Trophoblast cell (in vitro differentiated cells and primary cell): ENCODE data around the gene MRPS33. TPM values are rescaled to one million over a fixed set of nuclear protein-coding genes. Genes with fewer than 3 reads are reported as not detected.

ENCODE experiments used
- DNase-seq, 2 donors: peaks; one replicate each; pipeline ENCODE4 v3.0.0-alpha.2; 2016
- H2AFZ ChIP-seq: 2 replicates; pipeline ENCODE4 v1.6.1; 2013; ENCODE audit warnings: low read length, moderate library complexity, mild to moderate bottlenecking; ENCODE audit not compliant: insufficient read depth, poor library complexity
- H2AK5ac ChIP-seq: 2 replicates; pipeline ENCODE4 v1.6.1; 2013; ENCODE audit warnings: mild to moderate bottlenecking, low read length
- H2BK120ac ChIP-seq: 2 replicates; pipeline ENCODE4 v1.6.1; 2013; ENCODE audit warnings: low read length, mild to moderate bottlenecking, moderate library complexity; ENCODE audit not compliant: insufficient read depth, poor library complexity
- H2BK12ac ChIP-seq: 2 replicates; pipeline ENCODE4 v1.6.1; 2013; ENCODE audit warnings: mild to moderate bottlenecking, low read length, moderate library complexity
- H2BK5ac ChIP-seq: 2 replicates; pipeline ENCODE4 v1.6.1; 2013; ENCODE audit warnings: low read length, low read depth, moderate library complexity, mild to moderate bottlenecking; ENCODE audit not compliant: poor library complexity
- H3K14ac ChIP-seq: 2 replicates; pipeline ENCODE4 v1.6.1; 2013; ENCODE audit warnings: mild to moderate bottlenecking, low read length
- H3K18ac ChIP-seq: 2 replicates; pipeline ENCODE4 v1.6.1; 2013; ENCODE audit warnings: mild to moderate bottlenecking, low read length
- H3K23ac ChIP-seq: 2 replicates; pipeline ENCODE4 v1.6.1; 2013; ENCODE audit warnings: low read length
- H3K27ac ChIP-seq: 2 replicates; pipeline ENCODE4 v1.5.1; 2013; ENCODE audit warnings: low read depth, mild to moderate bottlenecking, inconsistent platforms, low read length, moderate library complexity
- H3K27me3 ChIP-seq: 2 replicates; pipeline ENCODE4 v1.6.1; 2013; ENCODE audit warnings: inconsistent platforms, mild to moderate bottlenecking, low read length, moderate library complexity; ENCODE audit not compliant: insufficient read depth
- H3K36me3 ChIP-seq, 2 experiments: 1 replicate in 1 of 2; 2 replicates in 1 of 2; pipeline ENCODE4 v1.6.1; 2013; ENCODE audit warnings: low read length in 2 of 2, mild to moderate bottlenecking in 2 of 2, moderate library complexity in 1 of 2; ENCODE audit not compliant: insufficient read depth in 2 of 2, control insufficient read depth in 1 of 2
- H3K4ac ChIP-seq: 2 replicates; pipeline ENCODE4 v1.6.1; 2013; ENCODE audit warnings: low read depth, mild to moderate bottlenecking, low read length, moderate library complexity
- H3K4me1 ChIP-seq, 2 experiments: 1 replicate in 1 of 2; 2 replicates in 1 of 2; pipeline ENCODE4 v1.6.1; 2013; ENCODE audit warnings: low read length in 2 of 2, mild to moderate bottlenecking in 2 of 2, moderate library complexity in 1 of 2; ENCODE audit not compliant: insufficient read depth in 2 of 2, control insufficient read depth in 1 of 2
- H3K4me2 ChIP-seq: 2 replicates; pipeline ENCODE4 v1.6.1; 2013; ENCODE audit warnings: inconsistent platforms, mild to moderate bottlenecking, low read length, moderate library complexity
- H3K4me3 ChIP-seq: 2 replicates; pipeline ENCODE4 v1.5.1; 2013; ENCODE audit warnings: mild to moderate bottlenecking, low read depth, low read length, inconsistent platforms
- H3K79me1 ChIP-seq: one replicate; pipeline ENCODE4 v1.6.1; 2013; ENCODE audit warnings: low read length
- H3K79me2 ChIP-seq: 2 replicates; pipeline ENCODE4 v1.6.1; 2013; ENCODE audit warnings: low read length, mild to moderate bottlenecking; ENCODE audit not compliant: control insufficient read depth, insufficient read depth, poor library complexity
- H3K9ac ChIP-seq: 2 replicates; pipeline ENCODE4 v1.6.1; 2013; ENCODE audit warnings: mild to moderate bottlenecking, low read length
- H3K9me3 ChIP-seq: 2 replicates; pipeline ENCODE4 v1.6.1; 2013; ENCODE audit warnings: low read depth, mild to moderate bottlenecking, control low read depth, inconsistent platforms, low read length; ENCODE audit not compliant: insufficient read depth
- H4K12ac ChIP-seq: 2 replicates; pipeline ENCODE4 v1.6.1; 2013; ENCODE audit warnings: low read depth, mild to moderate bottlenecking, low read length, moderate library complexity
- H4K8ac ChIP-seq: 2 replicates; pipeline ENCODE4 v1.6.1; 2013; ENCODE audit warnings: low read depth, mild to moderate bottlenecking, low read length, moderate library complexity
- H4K91ac ChIP-seq: one replicate; pipeline ENCODE4 v1.6.1; 2013; ENCODE audit warnings: low read depth, mild to moderate bottlenecking, low read length, moderate library complexity
- WGBS: extraction: QIAGEN DNeasy Blood & Tissue Kit; methylation state at CpG from one replicate; pipeline ENCODE4 v1.1.7; 2013; ENCODE audit warnings: missing lambda C conversion rate; ENCODE audit not compliant: insufficient read length, insufficient coverage; ENCODE audit errors: extremely low coverage; 5-methylcytosine and 5-hydroxymethylcytosine counted together
- polyA plus RNA-seq: library from polyadenylated mRNA; stranded (reverse); fragments of 200-250 nt; gene quantifications from 2 replicates; pipeline ENCODE4 v1.2.3, GENCODE V29; 2013

The MRPS33 gene
- polyA plus RNA-seq = 65.8 and 66.5 TPM in 2 replicates

DNA sequence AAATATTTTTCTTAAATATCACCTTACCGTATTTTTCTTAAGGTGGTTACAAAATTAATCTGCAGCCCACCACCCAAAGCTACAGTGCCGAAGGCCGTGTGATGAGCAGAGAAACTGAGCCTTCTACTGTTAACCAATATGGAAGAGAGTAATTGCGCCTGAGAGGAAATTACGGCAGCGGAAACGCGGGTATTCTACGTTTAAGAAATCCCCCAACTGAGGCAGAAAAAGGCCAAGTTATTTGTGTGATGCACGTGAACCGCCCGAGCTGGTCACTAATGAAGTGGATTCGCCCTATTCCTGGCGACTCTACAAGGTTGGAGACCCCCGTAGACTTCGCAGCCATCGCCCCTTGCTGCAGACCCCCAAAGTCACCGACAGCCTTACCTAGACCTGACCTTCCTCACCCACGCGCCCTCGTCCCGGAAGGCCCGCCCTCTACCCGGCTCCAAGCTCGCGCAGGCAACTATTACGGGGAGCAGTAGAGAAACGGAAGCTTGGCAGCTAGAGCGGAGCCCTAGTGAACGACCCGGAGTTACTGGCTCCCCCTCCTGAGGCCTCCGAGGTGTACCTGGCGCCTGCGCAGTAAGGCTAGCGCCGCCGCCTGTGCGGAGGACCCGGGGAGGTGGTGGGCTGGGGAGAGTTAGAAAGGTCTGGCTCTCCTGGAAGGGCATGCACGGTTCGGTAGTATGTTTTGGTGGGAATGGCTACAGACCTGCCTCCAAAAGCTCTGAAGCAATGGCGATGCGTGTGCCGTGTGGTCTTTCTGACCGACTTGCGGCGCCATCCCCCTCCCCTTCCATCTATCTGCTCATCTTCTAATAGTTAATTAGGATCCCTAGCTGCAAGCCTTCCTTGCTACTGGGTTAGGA lies at the start of gene MRPS33:
MRPS33 (minus strand) TSS at position 429 of the 872 bp plus-strand sequence. CDS start 4,319 bp downstream, outside the sequence.
- H3K27me3 ChIP-seq = no peaks in the 10 kb centered on the region
- H3K9ac ChIP-seq = peak within 1 kb of the TSS; percentile 92
- no peaks in the 10 kb centered on the region for H3K79me2 ChIP-seq
- H3K9me3 ChIP-seq = no peaks in the 10 kb centered on the region
- peak within 1 kb of the TSS; percentile 46 for H4K12ac ChIP-seq
- H3K79me1 ChIP-seq = peaks cover 4% of the 10 kb centered on the region
- no peak within 1 kb of the TSS for H3K27ac ChIP-seq
- no peaks in the 10 kb centered on the region for H3K36me3 ChIP-seq
- peak within 1 kb of the TSS; percentile 36 for H2BK120ac ChIP-seq
- no peak within 1 kb of the TSS for H2BK12ac ChIP-seq
- H3K4me1 ChIP-seq = peaks cover 0 to 4% of the 10 kb centered on the region in 2 experiments
- no peak within 1 kb of the TSS for H3K18ac ChIP-seq
- peak within 1 kb of the TSS; percentile 41 for H3K14ac ChIP-seq
- H2AK5ac ChIP-seq = no peak within 1 kb of the TSS
- H4K91ac ChIP-seq = peak within 1 kb of the TSS; percentile 32
- WGBS = no CpG with 5 or more reads among the region's 47 CpGs
- peak; percentile 94 to 98 for DNase-seq
- H3K23ac ChIP-seq = peak within 1 kb of the TSS; percentile 94
- peak within 1 kb of the TSS; percentile 88 for H4K8ac ChIP-seq
- H2BK5ac ChIP-seq = no peak within 1 kb of the TSS
- H3K4me3 ChIP-seq = peak within 1 kb of the TSS; percentile 86
- H3K4me2 ChIP-seq = peak within 1 kb of the TSS; percentile 80
- H2AFZ ChIP-seq = peak within 1 kb of the TSS; percentile 85
- peak within 1 kb of the TSS; percentile 2 for H3K4ac ChIP-seq

GRCh38 chr7:141057788-141058187 lies 43.0 kb upstream of the MRPS33 start:
- Histone ChIP-seq H3K4me2 (no peak overlapping the region), H3K4me3 (no peak overlapping the region), H3K27ac (no peak overlapping the region), H4K8ac (no peak overlapping the region), H3K79me2 (no peaks in the 10 kb centered on the region), H4K91ac (no peak overlapping the region), H2BK12ac (no peak overlapping the region), H3K27me3 (no peaks in the 10 kb centered on the region), H3K23ac (no peak overlapping the region), H2AFZ (no peak overlapping the region), H3K9ac (no peak overlapping the region), H3K36me3 (no peaks in the 10 kb centered on the region), H2AK5ac (no peak overlapping the region), H2BK5ac (no peak overlapping the region), H2BK120ac (no peak overlapping the region), H3K4me1 (no peaks in the 10 kb centered on the region), H3K14ac (no peak overlapping the region), H4K12ac (no peak overlapping the region), H3K9me3 (no peaks in the 10 kb centered on the region), H3K4ac (no peak overlapping the region), H3K18ac (no peak overlapping the region), H3K79me1 (no peaks in the 10 kb centered on the region)
- WGBS = no CpG with 5 or more reads among the region's 3 CpGs
- DNase-seq = no peak

DNA sequence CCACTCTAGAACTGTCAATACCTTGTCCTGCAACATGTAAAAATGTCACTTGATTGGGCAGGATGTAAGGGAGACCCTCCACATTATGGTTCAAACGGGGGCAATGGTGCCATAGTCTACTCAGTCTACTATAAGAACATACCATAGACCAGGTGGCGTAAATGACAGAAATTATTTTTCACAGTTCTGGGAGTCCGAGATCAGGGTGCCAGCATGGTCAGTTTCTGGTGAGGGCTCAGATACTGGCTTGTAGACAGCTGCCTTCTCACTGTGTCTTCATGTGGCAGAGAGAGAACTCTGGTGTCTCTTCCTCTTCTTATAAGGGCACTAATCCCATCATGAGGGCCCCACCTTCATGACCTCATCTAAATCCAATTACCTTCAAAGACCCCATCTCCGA lies 40.4 kb upstream of the MRPS33 start:
- no peak overlapping the region for H2BK5ac ChIP-seq
- no peak overlapping the region for H2BK12ac ChIP-seq
- H3K14ac ChIP-seq = no peak overlapping the region
- H3K4me2 ChIP-seq = no peak overlapping the region
- H2BK120ac ChIP-seq = no peak overlapping the region
- H3K79me1 ChIP-seq = no peaks in the 10 kb centered on the region
- H2AFZ ChIP-seq = no peak overlapping the region
- H3K18ac ChIP-seq = no peak overlapping the region
- no peak overlapping the region for H4K8ac ChIP-seq
- H3K79me2 ChIP-seq = no peaks in the 10 kb centered on the region
- H3K27ac ChIP-seq = no peak overlapping the region
- H3K4me3 ChIP-seq = no peak overlapping the region
- WGBS = no CpG with 5 or more reads among the region's 4 CpGs
- H4K12ac ChIP-seq = no peak overlapping the region
- H3K27me3 ChIP-seq = no peaks in the 10 kb centered on the region
- DNase-seq = peak; percentile 67 to 79
- no peak overlapping the region for H2AK5ac ChIP-seq
- no peak overlapping the region for H4K91ac ChIP-seq
- no peak overlapping the region for H3K4ac ChIP-seq
- H3K9ac ChIP-seq = no peak overlapping the region
- H3K9me3 ChIP-seq = no peaks in the 10 kb centered on the region
- no peaks in the 10 kb centered on the region for H3K4me1 ChIP-seq
- H3K36me3 ChIP-seq = no peaks in the 10 kb centered on the region
- no peak overlapping the region for H3K23ac ChIP-seq

DNA sequence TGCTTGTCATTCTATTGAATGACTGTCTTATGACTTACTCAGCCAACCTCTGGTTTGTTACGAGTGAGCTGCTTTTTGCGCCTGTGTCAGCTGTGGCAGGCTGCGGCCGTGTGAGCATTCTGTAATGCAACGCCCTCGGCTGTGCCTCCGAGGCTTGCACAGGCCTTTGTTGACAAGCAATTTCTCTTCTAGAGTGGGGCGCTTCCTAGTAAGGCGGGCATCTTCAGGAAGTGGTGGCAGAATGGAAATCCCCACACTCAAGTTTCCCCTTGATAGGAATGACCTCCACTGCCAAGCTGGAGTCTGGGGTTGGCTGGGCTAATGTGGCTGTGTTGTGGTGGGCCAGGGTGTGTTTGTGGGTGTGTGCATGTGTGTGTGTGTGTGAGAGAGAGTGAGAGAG lies 38.9 kb upstream of the MRPS33 start:
- H3K27me3 ChIP-seq = no peaks in the 10 kb centered on the region
- no peak overlapping the region for H2BK120ac ChIP-seq
- DNase-seq = peak in 1 of 2 donors; percentile 10
- no peaks in the 10 kb centered on the region for H3K4me1 ChIP-seq
- WGBS = no CpG with 5 or more reads among the region's 9 CpGs
- H2BK5ac ChIP-seq = no peak overlapping the region
- no peak overlapping the region for H2AK5ac ChIP-seq
- no peak overlapping the region for H4K91ac ChIP-seq
- no peak overlapping the region for H2AFZ ChIP-seq
- no peaks in the 10 kb centered on the region for H3K79me2 ChIP-seq
- no peak overlapping the region for H3K9ac ChIP-seq
- no peaks in the 10 kb centered on the region for H3K9me3 ChIP-seq
- H3K36me3 ChIP-seq = no peaks in the 10 kb centered on the region
- no peaks in the 10 kb centered on the region for H3K79me1 ChIP-seq
- H3K23ac ChIP-seq = no peak overlapping the region
- H3K4ac ChIP-seq = no peak overlapping the region
- H3K4me3 ChIP-seq = no peak overlapping the region
- H3K18ac ChIP-seq = no peak overlapping the region
- H3K27ac ChIP-seq = no peak overlapping the region
- no peak overlapping the region for H3K4me2 ChIP-seq
- H2BK12ac ChIP-seq = no peak overlapping the region
- no peak overlapping the region for H3K14ac ChIP-seq
- no peak overlapping the region for H4K12ac ChIP-seq
- no peak overlapping the region for H4K8ac ChIP-seq
